ENCODE measurements around the gene WDR36.

DNA sequence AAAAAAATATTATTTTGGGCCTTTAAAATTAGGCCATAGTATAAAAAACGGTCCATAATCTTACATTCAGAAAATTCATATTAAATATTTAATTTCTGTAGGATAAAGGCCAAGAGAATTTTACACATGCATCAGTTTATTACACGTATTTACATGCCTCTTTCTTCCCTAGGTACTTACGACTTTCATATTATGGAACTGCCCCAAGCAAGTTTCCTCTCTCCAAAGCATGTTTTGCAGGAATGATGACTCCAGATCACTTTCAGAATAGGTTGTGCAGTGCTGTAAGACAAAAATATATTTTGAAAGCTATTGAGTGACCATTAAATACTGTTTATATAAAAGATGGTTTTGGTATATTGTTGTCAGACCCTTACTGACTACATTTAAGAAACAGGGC is 61.8 kb downstream of the WDR36 start:
- TF ChIP-seq, protein P1, sequence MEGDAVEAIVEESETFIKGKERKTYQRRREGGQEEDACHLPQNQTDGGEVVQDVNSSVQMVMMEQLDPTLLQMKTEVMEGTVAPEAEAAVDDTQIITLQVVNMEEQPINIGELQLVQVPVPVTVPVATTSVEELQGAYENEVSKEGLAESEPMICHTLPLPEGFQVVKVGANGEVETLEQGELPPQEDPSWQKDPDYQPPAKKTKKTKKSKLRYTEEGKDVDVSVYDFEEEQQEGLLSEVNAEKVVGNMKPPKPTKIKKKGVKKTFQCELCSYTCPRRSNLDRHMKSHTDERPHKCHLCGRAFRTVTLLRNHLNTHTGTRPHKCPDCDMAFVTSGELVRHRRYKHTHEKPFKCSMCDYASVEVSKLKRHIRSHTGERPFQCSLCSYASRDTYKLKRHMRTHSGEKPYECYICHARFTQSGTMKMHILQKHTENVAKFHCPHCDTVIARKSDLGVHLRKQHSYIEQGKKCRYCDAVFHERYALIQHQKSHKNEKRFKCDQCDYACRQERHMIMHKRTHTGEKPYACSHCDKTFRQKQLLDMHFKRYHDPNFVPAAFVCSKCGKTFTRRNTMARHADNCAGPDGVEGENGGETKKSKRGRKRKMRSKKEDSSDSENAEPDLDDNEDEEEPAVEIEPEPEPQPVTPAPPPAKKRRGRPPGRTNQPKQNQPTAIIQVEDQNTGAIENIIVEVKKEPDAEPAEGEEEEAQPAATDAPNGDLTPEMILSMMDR (IDR thresholded peaks at IDR 0.05), result no peak
- no peak for TF ChIP-seq POLR2AphosphoS5 (IDR thresholded peaks at IDR 0.05)

Measured in prostate gland (tissue), 2 donors.